Stomach (tissue), 4 donors: ENCODE measurements around the gene PRKAR2B.

Experiments
- CTCF ChIP-seq, 7 experiments: fragments of 450-650 bp in 4 of 7; fragments of 200-600 bp in 3 of 7; sonication (generic) in 3 of 7; IDR thresholded peaks; one replicate each; pipeline ENCODE4 v1.5.1; 2016 to 2019; ENCODE audit warnings: antibody characterized with exemption in 7 of 7, control low read depth in 2 of 7, mild to moderate bottlenecking in 1 of 7
- EP300 ChIP-seq: sonication (generic); formaldehyde crosslinking; IDR thresholded peaks from one replicate; pipeline ENCODE4 v1.6.1; 2017; ENCODE audit warnings: antibody characterized with exemption
- POLR2A ChIP-seq, 4 donors: fragments of 450-650 bp; IDR thresholded peaks; one replicate each; pipeline ENCODE4 v1.6.1; 2016; ENCODE audit warnings: antibody characterized with exemption in 4 of 4, control low read depth in 2 of 4, mild to moderate bottlenecking in 1 of 4, moderate library complexity in 1 of 4
- POLR2AphosphoS5 ChIP-seq, 3 donors: sonication (generic); formaldehyde crosslinking; IDR thresholded peaks; one replicate each; pipeline ENCODE4 v1.6.1; 2016; ENCODE audit warnings: antibody characterized with exemption in 3 of 3

GRCh38 chr7:107209565-107209964, 165.1 kb downstream of the PRKAR2B start:
- TF ChIP-seq CTCF (IDR thresholded peaks at IDR 0.05) (no peak), EP300 (no peak), POLR2AphosphoS5 (IDR thresholded peaks at IDR 0.05) (no peak), POLR2A (IDR thresholded peaks at IDR 0.05) (no peak)
